ELR (cell line): ENCODE measurements around the gene ALLC.

Experiments used
- DNase-seq: peaks from one replicate; pipeline ENCODE4 v3.0.0-alpha.2; 2015; ENCODE audit warnings: low read depth

ALLC gene

GRCh38 chr2:3639653-3640052, 18.3 kb upstream of the ALLC start:
- DNase-seq: no peak

- DNase-seq: no peak
Measured at GRCh38 chr2:3641181-3641580, 16.8 kb upstream of the ALLC start.

GRCh38 chr2:3641841-3642421, 16.1 kb upstream of the ALLC start:
- no peak for DNase-seq

- no peak for DNase-seq
Measured at GRCh38 chr2:3642521-3643215, 15.3 kb upstream of the ALLC start.

- no peak for DNase-seq
Measured at GRCh38 chr2:3643371-3644245, 14.4 kb upstream of the ALLC start.

GRCh38 chr2:3644246-3644525, 13.8 kb upstream of the ALLC start:
- no peak for DNase-seq

- DNase-seq: no peak
Measured at GRCh38 chr2:3644891-3645605, 13.0 kb upstream of the ALLC start.

- no peak for DNase-seq
Measured at GRCh38 chr2:3645745-3646389, 12.1 kb upstream of the ALLC start.

- DNase-seq: no peak
Measured at GRCh38 chr2:3646446-3646845, 11.6 kb upstream of the ALLC start.

- DNase-seq: no peak
Measured at GRCh38 chr2:3647246-3647645, 10.8 kb upstream of the ALLC start.

GRCh38 chr2:3647831-3648651, 10.0 kb upstream of the ALLC start:
- DNase-seq: no peak

- no peak for DNase-seq
Measured at GRCh38 chr2:3648652-3649177, 9.3 kb upstream of the ALLC start.

GRCh38 chr2:3649581-3649980, 8.4 kb upstream of the ALLC start:
- no peak for DNase-seq

- DNase-seq: no peak
Measured at GRCh38 chr2:3650140-3650920, 7.7 kb upstream of the ALLC start.

- DNase-seq: no peak
Measured at GRCh38 chr2:3651691-3652648, 6.0 kb upstream of the ALLC start.

- DNase-seq: no peak
Measured at GRCh38 chr2:3652896-3653625, 4.9 kb upstream of the ALLC start.

GRCh38 chr2:3654011-3654410, 4.0 kb upstream of the ALLC start:
- no peak for DNase-seq

- DNase-seq: no peak
Measured at GRCh38 chr2:3654531-3655225, 3.3 kb upstream of the ALLC start.
